ENCODE results near the gene LEPROT. TPM values are rescaled to one million over a fixed set of nuclear protein-coding genes. Genes with fewer than 3 reads are reported as not detected.

LEPROT gene, protein sequence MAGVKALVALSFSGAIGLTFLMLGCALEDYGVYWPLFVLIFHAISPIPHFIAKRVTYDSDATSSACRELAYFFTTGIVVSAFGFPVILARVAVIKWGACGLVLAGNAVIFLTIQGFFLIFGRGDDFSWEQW
- total RNA-seq = 100 to 1,000 TPM in 2 of 4 donors, 10 to 100 TPM in 2; 70.1 to 159 (median 94.2) TPM

DNA sequence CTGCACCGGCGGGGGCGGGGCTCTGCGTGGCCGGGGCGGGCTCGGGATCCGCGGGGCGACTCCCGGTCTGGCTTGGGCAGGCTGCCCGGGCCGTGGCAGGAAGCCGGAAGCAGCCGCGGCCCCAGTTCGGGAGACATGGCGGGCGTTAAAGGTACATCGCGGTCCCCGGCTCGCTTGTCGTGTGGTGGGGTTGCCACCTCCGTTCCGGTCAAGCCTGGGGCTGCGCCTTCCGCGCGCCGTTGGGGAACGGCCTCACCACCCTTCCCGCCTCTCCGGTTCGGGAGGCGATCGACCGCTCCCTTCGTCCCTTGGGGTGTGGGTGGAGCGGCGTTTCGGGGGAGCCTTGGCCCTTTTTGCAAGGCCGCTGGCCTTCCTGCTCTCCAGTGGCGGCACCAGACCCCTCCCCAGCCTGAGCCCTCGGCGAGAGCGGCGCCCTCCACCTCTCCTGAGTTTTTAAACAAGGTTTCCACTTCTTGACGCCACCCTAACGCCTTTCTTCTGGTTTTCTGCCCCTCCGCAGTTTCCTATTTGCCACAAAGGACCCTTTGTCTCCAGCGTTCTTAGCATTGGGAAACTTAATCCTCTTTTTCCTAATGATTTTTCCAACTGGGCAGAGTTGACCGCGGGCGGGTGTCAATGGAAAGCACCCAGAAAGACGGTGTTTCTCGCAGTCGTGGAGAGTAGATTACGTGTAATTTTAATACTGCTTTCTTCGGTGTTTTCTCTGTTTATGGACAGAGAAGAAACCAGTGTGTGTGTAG lies at the start of gene LEPROT, which contains the start of gene LEPR:
TSS of gene LEPROT (plus strand) at position 79 of the 761 bp plus-strand sequence. CDS start at position 136, 57 bp downstream.
TSS of gene LEPR (plus strand) at position 79 of the 761 bp plus-strand sequence. CDS start 144,898 bp downstream, outside the sequence.
- Histone ChIP-seq H3K4me1 (peaks cover 40 to 46% of the 10 kb centered on the region in 2 donors), H3K36me3 (peaks cover 2 to 5% of the 10 kb centered on the region in 2 donors), H3K9me3 (no peaks in the 10 kb centered on the region), H3K27ac (peak within 1 kb of the TSS; percentile 97), H3K27me3 (no peaks in the 10 kb centered on the region), H3K4me3 (replicated peaks in 1 of 3) (peak within 1 kb of the TSS; percentile 68 to 91 (median 83))
- DNase-seq = no peak
- TF ChIP-seq POLR2A (IDR thresholded peaks at IDR 0.05) = peak; percentile 42 to 90
- TF ChIP-seq, protein P1, sequence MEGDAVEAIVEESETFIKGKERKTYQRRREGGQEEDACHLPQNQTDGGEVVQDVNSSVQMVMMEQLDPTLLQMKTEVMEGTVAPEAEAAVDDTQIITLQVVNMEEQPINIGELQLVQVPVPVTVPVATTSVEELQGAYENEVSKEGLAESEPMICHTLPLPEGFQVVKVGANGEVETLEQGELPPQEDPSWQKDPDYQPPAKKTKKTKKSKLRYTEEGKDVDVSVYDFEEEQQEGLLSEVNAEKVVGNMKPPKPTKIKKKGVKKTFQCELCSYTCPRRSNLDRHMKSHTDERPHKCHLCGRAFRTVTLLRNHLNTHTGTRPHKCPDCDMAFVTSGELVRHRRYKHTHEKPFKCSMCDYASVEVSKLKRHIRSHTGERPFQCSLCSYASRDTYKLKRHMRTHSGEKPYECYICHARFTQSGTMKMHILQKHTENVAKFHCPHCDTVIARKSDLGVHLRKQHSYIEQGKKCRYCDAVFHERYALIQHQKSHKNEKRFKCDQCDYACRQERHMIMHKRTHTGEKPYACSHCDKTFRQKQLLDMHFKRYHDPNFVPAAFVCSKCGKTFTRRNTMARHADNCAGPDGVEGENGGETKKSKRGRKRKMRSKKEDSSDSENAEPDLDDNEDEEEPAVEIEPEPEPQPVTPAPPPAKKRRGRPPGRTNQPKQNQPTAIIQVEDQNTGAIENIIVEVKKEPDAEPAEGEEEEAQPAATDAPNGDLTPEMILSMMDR (IDR thresholded peaks at IDR 0.05) = no peak
- intact Hi-C loops (cut with DNase I) = no loop called here
- 0 to 1% methylated on average over 16 to 22 of the region's 60 CpGs for WGBS, 2 donors

DNA sequence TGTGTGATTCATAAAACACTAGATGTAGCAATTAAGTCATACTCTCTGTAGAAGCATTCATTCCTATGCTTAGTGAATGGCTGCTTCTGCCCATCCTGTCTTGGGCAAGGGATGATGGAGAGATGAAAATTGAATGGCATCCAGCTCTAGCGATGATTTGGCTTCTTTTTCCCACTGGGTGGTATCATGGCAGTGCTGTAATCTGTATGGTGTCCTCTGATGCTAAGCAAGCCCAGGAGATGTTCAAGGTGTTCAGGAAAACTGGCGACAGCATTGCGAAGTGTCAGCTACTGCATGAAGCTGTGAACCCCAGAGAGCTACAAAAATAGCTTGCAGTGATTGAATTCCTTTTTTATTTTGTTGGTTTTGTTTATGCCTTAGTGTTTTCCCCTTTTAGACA lies 48.9 kb upstream of the LEPROT start:
- no peak for DNase-seq
- H3K4me1 ChIP-seq = no peaks in the 10 kb centered on the region
- intact Hi-C loops (cut with DNase I) = no loop called here
- no peak for TF ChIP-seq POLR2A (IDR thresholded peaks at IDR 0.05)
- TF ChIP-seq, protein P1 (IDR thresholded peaks at IDR 0.05) = no peak
- H3K4me3 ChIP-seq (replicated peaks in 1 of 3) = no peak overlapping the region
- H3K9me3 ChIP-seq = no peaks in the 10 kb centered on the region
- WGBS, 2 donors = 96 to 97% methylated on average over 3 of the region's 3 CpGs
- no peaks in the 10 kb centered on the region for H3K27me3 ChIP-seq
- H3K36me3 ChIP-seq = no peaks in the 10 kb centered on the region
- no peak overlapping the region for H3K27ac ChIP-seq

DNA sequence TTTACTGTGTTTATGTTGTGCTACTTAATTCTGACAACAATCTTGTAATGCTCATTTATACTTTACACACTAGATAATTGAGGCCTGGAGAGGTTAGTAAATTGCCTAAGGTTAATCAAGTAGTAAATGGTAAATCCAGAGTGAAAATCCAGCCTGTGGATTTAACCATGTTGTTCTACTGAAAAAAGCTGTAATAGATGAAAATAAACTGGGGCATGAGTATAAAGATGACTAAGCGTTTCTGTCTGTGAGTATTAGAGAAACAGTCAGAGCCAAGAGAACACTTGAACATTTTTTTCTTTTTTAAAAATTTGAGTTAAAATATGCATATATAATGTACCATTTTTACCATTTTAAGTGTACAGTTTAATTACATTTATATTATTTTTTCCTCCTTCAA lies 47.9 kb upstream of the LEPROT start:
- Histone ChIP-seq H3K4me1 (no peaks in the 10 kb centered on the region), H3K27me3 (no peaks in the 10 kb centered on the region), H3K36me3 (no peaks in the 10 kb centered on the region), H3K27ac (no peak overlapping the region), H3K4me3 (replicated peaks in 1 of 3) (no peak overlapping the region), H3K9me3 (no peaks in the 10 kb centered on the region)
- WGBS, 2 donors = 62 to 75% methylated on average over 1 of the region's 1 CpG
- DNase-seq = no peak
- intact Hi-C loops (cut with DNase I) = no loop called here
- TF ChIP-seq, protein P1 (IDR thresholded peaks at IDR 0.05) = no peak
- no peak for TF ChIP-seq POLR2A (IDR thresholded peaks at IDR 0.05)

DNA sequence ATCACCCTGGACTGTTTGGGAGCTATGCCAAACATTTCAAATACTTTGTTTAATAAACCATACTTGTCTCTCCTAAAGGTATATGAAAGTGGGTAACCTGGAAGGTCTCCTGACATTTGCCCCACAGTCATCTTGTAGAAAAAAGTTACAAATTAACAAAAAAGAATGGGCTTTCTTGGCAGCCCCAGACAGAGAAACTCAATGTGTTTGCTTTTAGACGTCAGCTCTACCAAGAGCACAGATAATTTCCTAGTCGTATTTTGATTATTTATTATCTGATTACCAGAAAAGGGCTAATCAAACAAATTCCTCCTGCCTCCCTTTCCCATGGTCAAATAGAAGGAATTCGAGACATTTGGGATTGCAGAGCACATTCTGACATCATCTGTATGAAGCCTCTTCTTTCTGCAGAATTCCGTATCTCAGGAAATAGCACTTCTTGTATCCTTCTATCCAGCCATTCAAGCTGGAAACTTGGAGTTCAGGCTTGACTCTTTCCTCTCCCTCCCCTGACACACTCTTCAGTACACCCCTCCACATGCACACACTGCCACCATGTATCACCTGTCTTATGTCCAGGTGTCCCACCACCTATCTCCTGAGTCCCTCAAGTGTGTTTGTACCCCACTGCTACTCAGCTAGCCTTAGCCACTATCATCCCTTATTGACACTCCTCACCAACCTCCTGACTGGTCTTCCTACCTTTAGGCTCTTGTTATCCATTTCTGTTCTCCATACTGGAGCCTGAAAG lies 42.8 kb upstream of the LEPROT start:
- no peaks in the 10 kb centered on the region for H3K4me1 ChIP-seq
- no peak overlapping the region for H3K4me3 ChIP-seq (replicated peaks in 1 of 3)
- WGBS, 2 donors = 91 to 93% methylated on average over 4 of the region's 4 CpGs
- H3K27ac ChIP-seq = no peak overlapping the region
- intact Hi-C loops (cut with DNase I) = no loop called here
- TF ChIP-seq, protein P1 (IDR thresholded peaks at IDR 0.05) = no peak
- TF ChIP-seq POLR2A (IDR thresholded peaks at IDR 0.05) = no peak
- H3K9me3 ChIP-seq = no peaks in the 10 kb centered on the region
- H3K36me3 ChIP-seq = no peaks in the 10 kb centered on the region
- no peak for DNase-seq
- H3K27me3 ChIP-seq = no peaks in the 10 kb centered on the region
